ENCODE data around the gene SPINT2.

- TF ChIP-seq POLR2A (IDR thresholded peaks at IDR 0.05; ENCODE audit: low read length) (no peak), GATA1 (IDR thresholded peaks at IDR 0.05; ENCODE audit: low read depth, low read length) (no peak)
Measured at GRCh38 chr19:38221421-38221820, 43.0 kb upstream of the SPINT2 start.

All from erythroblast (primary cell).